KOPT-K1 (cell line): Measurements from ENCODE around the gene C22orf31.

Source experiments
- H3K27ac ChIP-seq: fragments of 200-600 bp; sonication (generic); 2 replicates; pipeline ENCODE4 v1.5.1; 2016; ENCODE audit warnings: antibody characterized with exemption, mild to moderate bottlenecking, low read depth, low read length; ENCODE audit not compliant: poor library complexity, severe bottlenecking
- H3K36me3 ChIP-seq: fragments of 200-600 bp; sonication (generic); 2 replicates; pipeline ENCODE4 v1.5.1; 2017; ENCODE audit warnings: antibody characterized with exemption, mild to moderate bottlenecking, low read length, moderate library complexity; ENCODE audit not compliant: insufficient read depth
- H3K9me3 ChIP-seq: fragments of 200-600 bp; sonication (generic); 2 replicates; pipeline ENCODE4 v1.5.1; 2017; ENCODE audit warnings: antibody characterized with exemption, low read length, mild to moderate bottlenecking; ENCODE audit not compliant: insufficient read depth, poor library complexity, severe bottlenecking

Gene C22orf31

DNA sequence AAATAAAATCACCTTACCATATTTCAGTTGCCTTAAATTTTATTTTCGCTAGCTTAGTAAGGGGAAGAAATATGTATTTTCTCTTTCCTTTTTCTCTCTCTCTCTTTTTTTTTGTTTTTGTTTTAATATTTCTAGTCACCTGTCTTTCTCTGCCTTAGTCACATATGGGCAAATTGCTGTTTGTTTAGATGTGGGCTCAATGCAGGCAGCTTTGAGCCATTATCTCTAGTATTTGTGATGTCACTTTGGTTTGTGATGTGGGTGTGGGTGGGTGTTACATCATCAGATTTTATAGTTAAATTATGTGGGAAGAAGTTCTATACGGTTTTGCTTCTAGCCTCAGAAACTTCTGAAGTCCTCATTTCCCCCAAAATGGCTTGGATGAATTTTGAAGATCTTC is at the start of gene C22orf31:
Gene C22orf31, minus strand, starts transcription at position 59 of the 400 bp plus-strand sequence. Its CDS starts 39 bp downstream, at position 20.
- Histone ChIP-seq H3K27ac (no peak within 1 kb of the TSS), H3K36me3 (no peaks in the 10 kb centered on the region), H3K9me3 (no peaks in the 10 kb centered on the region)

DNA sequence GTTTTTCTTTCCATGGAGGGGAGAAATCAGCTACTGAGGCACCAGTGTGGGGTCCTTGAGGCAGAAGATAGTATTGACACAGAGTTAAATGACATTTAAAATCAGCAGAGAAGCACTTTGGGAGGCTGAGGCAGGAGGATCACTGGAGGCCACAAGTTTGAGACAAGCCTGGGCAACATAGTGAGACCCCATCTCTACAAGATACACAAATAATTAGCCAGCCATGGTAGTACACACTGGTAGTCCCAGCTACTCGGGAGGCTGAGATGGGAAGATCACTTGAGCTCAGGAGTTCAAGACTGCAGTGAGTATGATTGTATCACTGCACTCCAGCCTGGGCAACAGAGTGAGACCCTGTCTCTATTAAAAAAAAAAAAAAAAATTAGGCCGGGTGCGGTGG is 49.3 kb upstream of the C22orf31 start:
- no peak overlapping the region for H3K27ac ChIP-seq
- no peaks in the 10 kb centered on the region for H3K9me3 ChIP-seq
- no peaks in the 10 kb centered on the region for H3K36me3 ChIP-seq

DNA sequence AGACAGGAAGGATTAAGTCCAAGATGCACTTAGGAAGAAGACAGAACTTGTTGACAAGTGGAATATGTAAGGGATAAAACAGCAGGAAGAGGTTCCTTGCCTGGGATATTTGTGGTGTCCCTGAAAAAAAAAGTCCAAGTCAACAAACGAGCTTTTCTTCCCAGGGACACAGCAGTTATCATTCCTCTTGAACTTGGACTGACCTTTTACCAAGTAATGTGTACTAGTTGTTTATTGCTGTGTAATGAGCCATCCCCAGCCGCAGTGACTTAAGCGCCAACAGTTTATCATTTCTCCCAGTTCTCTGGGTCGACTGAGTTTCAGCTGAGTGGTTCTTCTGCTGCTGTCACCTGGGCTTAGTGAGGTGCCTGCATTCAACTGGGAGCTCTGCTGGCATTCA is 48.2 kb upstream of the C22orf31 start:
- H3K36me3 ChIP-seq, result no peaks in the 10 kb centered on the region
- no peaks in the 10 kb centered on the region for H3K9me3 ChIP-seq
- no peak overlapping the region for H3K27ac ChIP-seq

DNA sequence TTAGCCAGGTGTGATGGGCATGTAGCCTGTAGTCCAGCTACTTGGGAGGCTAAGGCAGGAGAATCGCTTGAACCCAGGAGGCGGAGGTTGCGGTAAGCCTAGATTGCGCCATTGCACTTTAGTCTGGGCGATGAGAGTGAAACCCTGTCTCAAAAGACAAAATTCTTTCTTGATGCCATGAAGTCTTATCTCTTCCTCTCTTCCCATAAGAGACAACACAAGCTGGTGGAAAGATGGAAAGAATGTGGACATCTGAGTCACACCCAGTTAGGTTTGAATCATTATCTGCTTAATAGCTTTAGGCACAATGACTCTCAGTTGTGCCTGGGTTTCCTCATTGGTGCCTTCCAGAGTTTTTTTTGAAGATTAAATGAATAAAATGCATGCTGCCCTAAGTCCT is 46.5 kb upstream of the C22orf31 start:
- no peak overlapping the region for H3K27ac ChIP-seq

DNA sequence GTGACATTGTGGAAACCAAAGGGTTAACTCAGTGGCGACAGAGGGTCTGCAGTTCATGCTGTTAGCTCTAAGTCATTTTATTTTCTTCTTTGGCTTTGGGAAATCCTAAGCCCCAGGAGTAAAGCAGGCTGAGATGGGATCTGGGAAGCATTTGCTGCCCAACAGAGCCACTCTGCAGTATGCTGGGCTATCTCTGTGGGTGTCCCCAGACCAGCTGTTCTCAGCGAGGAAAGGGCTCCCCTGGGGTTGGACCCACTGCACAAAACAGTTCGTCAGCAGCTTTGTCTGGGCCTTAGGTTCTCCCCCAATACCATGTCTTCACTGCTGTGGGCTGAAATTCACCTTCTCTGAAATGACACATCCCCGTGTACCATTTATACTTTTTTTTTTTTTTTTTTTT is 45.2 kb upstream of the C22orf31 start:
- no peaks in the 10 kb centered on the region for H3K9me3 ChIP-seq
- no peaks in the 10 kb centered on the region for H3K36me3 ChIP-seq
- no peak overlapping the region for H3K27ac ChIP-seq

More for the DNA sequence above, 46.5 kb upstream of the C22orf31 start:
- Histone ChIP-seq H3K9me3 (no peaks in the 10 kb centered on the region), H3K36me3 (no peaks in the 10 kb centered on the region)

DNA sequence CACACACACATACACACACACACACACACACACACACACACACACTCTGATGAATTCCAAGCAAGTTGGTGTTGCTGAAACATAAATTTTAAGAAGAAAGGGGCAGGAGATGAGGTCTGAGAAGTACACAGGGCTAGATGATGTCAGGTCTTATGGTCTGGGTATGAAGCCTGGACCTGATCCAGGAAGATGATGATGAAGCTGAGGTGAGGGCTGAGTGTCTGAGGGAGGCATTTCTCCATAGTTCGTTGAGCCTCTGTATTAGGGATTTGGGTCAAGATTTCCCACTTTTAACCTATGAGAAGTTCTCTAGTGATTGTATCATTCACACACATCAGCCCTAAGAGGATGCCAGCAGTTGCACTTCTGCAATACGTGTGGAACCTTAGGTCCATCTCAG is 43.8 kb upstream of the C22orf31 start:
- Histone ChIP-seq H3K36me3 (no peaks in the 10 kb centered on the region), H3K9me3 (no peaks in the 10 kb centered on the region), H3K27ac (no peak overlapping the region)

DNA sequence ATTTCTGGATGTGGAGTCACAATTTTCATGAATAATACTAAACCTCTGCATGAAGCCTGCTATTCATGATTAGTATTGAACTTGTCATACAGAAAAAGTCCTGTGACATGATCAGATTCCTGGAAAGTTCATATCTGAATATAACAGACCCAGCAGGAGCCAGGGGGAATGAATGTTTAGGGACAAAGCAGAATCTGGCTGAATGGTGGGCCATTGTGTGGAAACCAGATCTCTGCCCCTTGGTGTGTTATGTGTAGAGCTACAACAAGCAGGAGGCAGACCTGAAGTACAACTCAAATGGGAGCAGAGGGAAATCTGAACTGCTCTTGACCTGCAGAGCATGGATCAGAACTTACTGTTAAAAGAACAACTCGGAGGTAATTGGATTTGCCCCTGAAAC is 41.5 kb upstream of the C22orf31 start:
- no peaks in the 10 kb centered on the region for H3K36me3 ChIP-seq
- no peak overlapping the region for H3K27ac ChIP-seq
- no peaks in the 10 kb centered on the region for H3K9me3 ChIP-seq

DNA sequence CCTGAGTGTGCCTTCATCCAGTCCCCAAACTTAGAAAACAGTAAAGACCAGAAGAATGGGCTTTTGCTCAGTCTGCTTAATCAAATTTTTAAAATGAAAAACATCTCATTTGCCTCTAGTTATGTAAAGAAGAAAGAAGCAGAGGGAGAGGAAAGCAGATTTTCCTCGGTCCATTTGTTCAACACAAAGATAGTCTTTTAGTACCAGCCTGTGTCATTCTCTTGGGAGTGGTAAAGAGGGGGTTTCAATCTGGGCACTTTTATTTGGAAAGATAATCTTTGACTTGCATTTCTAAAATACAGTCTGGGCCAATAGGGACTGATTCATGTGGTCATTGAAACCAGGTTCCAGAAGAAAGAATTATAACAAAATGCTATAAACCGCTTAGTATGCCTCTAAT is 40.7 kb upstream of the C22orf31 start:
- no peaks in the 10 kb centered on the region for H3K36me3 ChIP-seq
- H3K27ac ChIP-seq, result no peak overlapping the region
- H3K9me3 ChIP-seq, result no peaks in the 10 kb centered on the region

DNA sequence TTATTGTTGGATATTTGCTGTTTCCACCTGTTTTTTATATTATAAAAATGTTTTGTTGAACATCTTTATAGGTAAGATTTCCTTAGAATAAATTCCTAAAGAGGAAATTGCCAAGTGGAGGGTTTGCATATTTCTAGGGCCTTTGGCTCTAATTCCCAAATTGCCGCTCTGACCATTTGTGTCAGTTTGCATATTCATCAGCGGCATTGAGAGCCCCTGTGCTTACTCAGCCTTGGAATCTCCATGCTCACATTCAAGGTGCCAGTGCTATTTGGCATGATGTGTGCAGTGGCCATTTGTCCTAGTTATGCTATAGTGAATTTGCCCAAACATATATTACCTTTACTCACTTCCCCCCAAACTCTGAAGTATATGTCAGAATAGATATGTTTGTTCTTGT is 36.7 kb upstream of the C22orf31 start:
- Histone ChIP-seq H3K36me3 (no peaks in the 10 kb centered on the region), H3K27ac (no peak overlapping the region), H3K9me3 (no peaks in the 10 kb centered on the region)

DNA sequence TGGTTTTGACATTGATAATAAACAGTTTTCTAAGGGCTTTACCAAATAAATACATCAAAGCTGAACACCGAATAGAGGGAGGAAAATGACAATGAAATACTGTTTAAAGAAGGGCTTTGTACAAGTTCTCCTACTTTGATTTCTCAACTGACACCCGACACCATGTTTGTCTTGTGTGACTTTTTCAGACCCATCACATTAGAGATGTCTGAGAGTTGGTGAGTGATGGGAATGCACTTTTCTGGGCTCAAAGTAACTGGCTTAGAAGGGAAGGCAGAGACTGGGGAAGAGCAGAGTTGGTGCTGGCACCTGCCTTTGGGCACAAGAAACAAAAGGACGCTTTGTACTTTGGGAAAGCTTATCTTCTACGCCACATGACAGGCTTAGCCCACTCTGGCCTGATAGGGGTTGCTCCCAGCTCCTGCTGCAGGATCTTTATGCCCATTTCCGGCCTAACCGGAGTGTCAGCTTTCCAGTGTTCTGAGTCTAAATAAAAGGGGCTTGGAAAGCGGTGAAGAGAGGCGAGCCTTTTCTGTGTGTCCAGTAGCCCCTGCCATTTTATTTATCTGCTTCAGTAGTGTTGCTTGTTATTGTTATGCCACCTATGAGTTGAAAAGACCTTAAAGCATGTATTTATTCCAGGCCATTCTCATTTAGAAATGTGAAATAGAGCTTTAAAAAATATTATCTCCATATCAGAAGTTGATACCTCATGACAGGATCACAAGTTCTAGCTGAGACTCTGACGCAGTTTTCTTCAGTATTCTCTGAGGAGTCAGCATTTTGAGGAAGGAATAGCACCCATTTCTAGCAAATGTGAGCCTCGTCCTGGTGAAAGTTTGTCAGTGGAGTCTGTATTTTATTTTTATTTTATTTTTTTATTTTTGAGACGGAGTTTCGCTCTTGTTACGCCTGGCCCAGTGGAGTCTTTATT is 35.4 kb upstream of the C22orf31 start:
- no peak overlapping the region for H3K27ac ChIP-seq
- H3K9me3 ChIP-seq, result no peaks in the 10 kb centered on the region
- no peaks in the 10 kb centered on the region for H3K36me3 ChIP-seq

DNA sequence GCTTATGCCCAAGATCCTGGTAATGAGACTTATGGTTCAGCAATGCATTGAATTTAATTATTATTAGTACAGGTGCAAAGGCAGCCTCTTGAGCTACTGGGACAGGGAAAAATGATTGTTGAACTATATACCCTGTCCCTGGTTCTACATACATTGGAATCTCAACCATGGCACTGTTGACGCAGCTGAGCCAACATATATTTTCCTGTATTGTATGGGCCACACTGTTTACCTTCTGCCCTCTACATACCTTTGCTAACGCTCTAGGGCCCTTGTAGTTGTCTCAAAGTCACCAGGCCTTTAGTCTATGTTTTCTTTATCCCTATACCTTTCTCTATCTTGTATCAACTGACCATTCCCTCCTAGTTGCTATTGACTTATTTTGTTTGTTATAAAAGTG is 33.8 kb upstream of the C22orf31 start:
- H3K27ac ChIP-seq, result no peak overlapping the region
- no peaks in the 10 kb centered on the region for H3K9me3 ChIP-seq
- H3K36me3 ChIP-seq, result no peaks in the 10 kb centered on the region

DNA sequence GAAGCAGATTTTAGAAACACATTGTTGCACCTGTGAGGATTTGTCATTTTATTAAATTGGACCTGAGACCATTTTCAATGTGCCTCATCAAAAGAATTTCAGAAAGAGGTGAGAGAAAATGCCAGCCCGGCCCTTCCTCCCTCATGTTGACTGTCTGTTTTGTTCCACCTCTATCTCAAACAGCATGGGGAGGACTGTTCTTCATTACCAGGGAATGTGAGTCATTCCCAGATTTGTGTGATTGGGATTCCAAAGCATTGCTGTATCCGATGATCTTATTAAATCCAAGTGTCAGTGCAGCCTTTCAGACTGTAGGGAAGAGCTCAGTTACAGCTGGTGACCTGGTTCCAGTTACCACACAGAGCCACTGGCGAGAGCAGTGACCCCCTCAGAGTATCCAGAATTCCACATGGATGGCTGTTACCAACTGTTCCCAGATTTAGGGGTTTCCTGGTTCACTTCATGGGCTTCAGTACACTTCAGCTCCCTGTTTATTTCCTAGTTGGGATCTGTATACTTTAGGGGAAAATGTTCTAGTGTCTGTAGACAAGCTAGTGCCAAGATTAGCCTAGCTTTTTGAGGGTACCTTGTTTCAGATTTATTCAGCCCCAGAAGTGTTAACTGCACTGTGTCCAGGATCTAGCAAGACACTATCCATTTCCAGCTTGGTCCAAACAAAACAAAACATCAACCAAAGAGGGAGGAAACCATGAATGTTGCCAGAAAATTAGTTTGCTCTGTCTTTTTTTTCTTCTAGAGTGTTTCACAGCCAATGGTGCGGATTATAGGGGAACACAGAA is 32.1 kb upstream of the C22orf31 start:
- Histone ChIP-seq H3K9me3 (no peaks in the 10 kb centered on the region), H3K27ac (no peak overlapping the region)

DNA sequence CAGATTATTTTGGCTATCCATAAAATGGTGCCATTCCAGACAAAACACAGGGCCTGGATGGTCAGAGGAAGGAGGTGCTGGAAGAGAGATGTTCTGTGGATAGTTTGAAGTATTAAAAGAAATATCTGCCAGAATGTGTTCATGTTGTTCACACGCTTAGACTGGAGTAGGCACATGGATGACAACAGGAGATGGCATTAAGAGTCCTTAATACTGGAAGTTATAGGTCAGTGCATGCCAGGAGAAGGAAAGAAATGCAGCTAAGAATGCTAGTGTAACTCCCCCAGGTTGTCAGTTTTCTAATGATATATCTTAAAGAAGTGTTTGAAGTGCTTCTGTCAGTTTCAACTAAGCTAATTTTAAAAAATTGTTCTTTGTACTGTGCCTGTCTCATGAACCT is 31.4 kb upstream of the C22orf31 start:
- H3K9me3 ChIP-seq, result no peaks in the 10 kb centered on the region
- no peaks in the 10 kb centered on the region for H3K36me3 ChIP-seq
- H3K27ac ChIP-seq, result no peak overlapping the region

More for the DNA sequence above, 32.1 kb upstream of the C22orf31 start:
- no peaks in the 10 kb centered on the region for H3K36me3 ChIP-seq

DNA sequence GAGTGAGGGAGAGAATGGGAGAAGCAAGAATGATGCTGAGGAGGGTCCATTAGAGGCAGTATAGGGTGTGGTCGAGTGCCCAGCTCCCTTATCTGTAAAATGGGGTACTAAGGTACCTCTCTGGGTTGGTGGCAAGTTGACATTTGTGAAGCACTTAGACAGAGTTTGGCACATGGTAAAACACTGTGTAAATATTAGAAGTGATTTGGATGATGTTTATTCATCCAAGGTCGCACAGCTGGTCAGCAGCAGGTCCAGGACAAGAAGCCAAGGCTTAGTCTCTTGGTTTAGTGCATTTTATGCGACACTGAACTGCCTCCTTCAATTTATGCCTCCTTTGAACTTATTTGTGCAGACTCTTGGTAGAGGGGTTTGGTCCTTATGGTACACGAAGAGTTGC is 30.6 kb upstream of the C22orf31 start:
- Histone ChIP-seq H3K9me3 (no peaks in the 10 kb centered on the region), H3K36me3 (no peaks in the 10 kb centered on the region), H3K27ac (no peak overlapping the region)

DNA sequence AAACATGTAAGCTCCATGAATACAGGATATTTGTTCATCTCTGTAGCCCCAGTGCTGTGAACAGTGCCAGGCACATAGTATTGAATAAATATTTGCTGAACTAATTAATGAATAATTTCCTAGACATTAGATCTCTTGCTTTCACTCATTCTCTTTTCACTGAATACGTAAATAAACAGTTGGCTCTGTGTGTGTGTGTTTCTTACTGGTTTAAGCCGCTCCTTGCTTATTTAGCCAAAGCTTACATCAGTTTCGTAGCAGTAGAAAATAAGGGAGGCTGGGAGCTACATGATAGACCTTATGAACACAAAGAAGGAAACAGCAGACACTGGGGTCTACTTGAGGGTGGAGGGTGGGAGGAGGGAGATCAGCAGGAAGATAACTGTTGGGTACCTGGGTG is 28.4 kb upstream of the C22orf31 start:
- Histone ChIP-seq H3K36me3 (no peaks in the 10 kb centered on the region), H3K27ac (no peak overlapping the region), H3K9me3 (no peaks in the 10 kb centered on the region)
